ENCODE measurements around the gene OSBPL9. TPM values are rescaled to one million over a fixed set of nuclear protein-coding genes. Genes with fewer than 3 reads are reported as not detected.
"Not testable (repeated sequence)": the region's sequence is repeated elsewhere in the genome, so short reads cannot be mapped to it uniquely, and the experiment has no call there.

The OSBPL9 gene
- total and polyA plus RNA-seq, 2 experiments from 2014 or later: 82.7 to 102 TPM

DNA sequence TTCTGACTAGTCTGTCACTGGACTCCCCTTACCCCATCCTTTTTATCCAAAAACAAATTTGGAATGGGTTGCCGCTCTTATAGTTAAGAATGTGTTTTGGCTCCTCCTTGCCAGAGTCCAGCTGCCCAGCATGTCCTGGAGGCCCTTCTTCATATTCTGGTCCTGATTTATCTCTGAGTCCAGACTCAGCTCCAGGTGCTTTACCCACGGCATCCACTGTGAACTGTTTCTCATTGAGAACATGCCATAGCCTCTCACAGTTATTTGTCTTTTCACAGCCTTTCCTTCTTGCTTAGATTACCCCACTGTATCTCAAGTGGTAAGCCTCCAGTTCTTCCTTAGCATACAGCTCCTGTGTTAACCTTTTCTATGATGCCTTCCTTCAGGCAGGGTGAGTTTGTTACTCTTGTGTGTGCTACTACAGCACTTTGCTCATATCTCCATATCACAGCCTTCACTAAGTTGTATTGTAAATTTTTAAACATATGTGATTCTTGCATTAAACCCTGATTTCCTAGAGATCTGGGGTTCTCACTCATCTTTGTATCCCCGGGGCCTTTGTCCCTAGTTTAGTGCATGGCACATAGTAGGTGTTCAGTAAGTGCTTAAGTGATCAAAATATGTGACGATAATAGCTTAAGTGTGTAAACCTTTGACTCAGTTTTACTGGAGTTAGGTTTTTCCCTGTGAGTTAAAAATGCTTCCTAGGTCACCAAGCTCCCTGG is 116.0 kb downstream of the OSBPL9 start (continued):
- TF ChIP-seq, protein P1, sequence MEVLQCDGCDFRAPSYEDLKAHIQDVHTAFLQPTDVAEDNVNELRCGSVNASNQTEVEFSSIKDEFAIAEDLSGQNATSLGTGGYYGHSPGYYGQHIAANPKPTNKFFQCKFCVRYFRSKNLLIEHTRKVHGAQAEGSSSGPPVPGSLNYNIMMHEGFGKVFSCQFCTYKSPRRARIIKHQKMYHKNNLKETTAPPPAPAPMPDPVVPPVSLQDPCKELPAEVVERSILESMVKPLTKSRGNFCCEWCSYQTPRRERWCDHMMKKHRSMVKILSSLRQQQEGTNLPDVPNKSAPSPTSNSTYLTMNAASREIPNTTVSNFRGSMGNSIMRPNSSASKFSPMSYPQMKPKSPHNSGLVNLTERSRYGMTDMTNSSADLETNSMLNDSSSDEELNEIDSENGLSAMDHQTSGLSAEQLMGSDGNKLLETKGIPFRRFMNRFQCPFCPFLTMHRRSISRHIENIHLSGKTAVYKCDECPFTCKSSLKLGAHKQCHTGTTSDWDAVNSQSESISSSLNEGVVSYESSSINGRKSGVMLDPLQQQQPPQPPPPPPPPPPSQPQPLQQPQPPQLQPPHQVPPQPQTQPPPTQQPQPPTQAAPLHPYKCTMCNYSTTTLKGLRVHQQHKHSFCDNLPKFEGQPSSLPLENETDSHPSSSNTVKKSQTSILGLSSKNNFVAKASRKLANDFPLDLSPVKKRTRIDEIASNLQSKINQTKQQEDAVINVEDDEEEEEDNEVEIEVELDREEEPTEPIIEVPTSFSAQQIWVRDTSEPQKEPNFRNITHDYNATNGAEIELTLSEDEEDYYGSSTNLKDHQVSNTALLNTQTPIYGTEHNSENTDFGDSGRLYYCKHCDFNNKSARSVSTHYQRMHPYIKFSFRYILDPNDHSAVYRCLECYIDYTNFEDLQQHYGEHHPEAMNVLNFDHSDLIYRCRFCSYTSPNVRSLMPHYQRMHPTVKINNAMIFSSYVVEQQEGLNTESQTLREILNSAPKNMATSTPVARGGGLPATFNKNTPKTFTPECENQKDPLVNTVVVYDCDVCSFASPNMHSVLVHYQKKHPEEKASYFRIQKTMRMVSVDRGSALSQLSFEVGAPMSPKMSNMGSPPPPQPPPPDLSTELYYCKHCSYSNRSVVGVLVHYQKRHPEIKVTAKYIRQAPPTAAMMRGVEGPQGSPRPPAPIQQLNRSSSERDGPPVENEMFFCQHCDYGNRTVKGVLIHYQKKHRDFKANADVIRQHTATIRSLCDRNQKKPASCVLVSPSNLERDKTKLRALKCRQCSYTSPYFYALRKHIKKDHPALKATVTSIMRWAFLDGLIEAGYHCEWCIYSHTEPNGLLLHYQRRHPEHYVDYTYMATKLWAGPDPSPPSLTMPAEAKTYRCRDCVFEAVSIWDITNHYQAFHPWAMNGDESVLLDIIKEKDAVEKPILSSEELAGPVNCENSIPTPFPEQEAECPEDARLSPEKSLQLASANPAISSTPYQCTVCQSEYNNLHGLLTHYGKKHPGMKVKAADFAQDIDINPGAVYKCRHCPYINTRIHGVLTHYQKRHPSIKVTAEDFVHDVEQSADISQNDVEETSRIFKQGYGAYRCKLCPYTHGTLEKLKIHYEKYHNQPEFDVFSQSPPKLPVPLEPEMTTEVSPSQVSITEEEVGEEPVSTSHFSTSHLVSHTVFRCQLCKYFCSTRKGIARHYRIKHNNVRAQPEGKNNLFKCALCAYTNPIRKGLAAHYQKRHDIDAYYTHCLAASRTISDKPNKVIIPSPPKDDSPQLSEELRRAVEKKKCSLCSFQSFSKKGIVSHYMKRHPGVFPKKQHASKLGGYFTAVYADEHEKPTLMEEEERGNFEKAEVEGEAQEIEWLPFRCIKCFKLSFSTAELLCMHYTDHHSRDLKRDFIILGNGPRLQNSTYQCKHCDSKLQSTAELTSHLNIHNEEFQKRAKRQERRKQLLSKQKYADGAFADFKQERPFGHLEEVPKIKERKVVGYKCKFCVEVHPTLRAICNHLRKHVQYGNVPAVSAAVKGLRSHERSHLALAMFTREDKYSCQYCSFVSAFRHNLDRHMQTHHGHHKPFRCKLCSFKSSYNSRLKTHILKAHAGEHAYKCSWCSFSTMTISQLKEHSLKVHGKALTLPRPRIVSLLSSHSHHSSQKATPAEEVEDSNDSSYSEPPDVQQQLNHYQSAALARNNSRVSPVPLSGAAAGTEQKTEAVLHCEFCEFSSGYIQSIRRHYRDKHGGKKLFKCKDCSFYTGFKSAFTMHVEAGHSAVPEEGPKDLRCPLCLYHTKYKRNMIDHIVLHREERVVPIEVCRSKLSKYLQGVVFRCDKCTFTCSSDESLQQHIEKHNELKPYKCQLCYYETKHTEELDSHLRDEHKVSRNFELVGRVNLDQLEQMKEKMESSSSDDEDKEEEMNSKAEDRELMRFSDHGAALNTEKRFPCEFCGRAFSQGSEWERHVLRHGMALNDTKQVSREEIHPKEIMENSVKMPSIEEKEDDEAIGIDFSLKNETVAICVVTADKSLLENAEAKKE (CRISPR knock-in tag; IDR thresholded peaks at IDR 0.05): no peak
- TF ChIP-seq, protein P2, sequence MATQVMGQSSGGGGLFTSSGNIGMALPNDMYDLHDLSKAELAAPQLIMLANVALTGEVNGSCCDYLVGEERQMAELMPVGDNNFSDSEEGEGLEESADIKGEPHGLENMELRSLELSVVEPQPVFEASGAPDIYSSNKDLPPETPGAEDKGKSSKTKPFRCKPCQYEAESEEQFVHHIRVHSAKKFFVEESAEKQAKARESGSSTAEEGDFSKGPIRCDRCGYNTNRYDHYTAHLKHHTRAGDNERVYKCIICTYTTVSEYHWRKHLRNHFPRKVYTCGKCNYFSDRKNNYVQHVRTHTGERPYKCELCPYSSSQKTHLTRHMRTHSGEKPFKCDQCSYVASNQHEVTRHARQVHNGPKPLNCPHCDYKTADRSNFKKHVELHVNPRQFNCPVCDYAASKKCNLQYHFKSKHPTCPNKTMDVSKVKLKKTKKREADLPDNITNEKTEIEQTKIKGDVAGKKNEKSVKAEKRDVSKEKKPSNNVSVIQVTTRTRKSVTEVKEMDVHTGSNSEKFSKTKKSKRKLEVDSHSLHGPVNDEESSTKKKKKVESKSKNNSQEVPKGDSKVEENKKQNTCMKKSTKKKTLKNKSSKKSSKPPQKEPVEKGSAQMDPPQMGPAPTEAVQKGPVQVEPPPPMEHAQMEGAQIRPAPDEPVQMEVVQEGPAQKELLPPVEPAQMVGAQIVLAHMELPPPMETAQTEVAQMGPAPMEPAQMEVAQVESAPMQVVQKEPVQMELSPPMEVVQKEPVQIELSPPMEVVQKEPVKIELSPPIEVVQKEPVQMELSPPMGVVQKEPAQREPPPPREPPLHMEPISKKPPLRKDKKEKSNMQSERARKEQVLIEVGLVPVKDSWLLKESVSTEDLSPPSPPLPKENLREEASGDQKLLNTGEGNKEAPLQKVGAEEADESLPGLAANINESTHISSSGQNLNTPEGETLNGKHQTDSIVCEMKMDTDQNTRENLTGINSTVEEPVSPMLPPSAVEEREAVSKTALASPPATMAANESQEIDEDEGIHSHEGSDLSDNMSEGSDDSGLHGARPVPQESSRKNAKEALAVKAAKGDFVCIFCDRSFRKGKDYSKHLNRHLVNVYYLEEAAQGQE (IDR thresholded peaks at IDR 0.05; ENCODE audit: unreplicated experiment): no peak

DNA sequence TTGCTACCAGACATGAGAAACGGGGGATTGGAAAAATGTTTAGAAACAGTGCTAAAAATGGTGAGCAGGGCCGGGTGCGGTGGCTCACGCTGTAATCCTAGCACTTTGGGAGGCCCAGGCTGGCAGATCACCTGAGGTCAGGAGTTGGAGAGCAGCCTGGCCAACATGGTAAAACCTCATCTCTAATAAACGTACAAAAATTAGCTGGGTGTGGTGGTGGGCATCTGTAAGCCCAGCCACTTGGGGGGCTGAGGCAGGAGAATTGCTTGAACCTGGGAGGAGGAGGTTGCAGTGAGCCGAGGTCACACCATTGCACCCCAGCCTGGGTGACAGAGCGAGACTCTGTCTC is 116.5 kb downstream of the OSBPL9 start:
- ATAC-seq; H4K20me1 ChIP-seq (replicated peaks; ENCODE audit: insufficient read depth); H3K4me3 ChIP-seq; DNase-seq (ENCODE audit: low spot score); H3K36me3 Mint-ChIP-seq (ENCODE audit: low read depth); H3K36me3 ChIP-seq (ENCODE audit: insufficient read depth); H3K27me3 ChIP-seq (ENCODE audit: insufficient read depth); H3K9me2 ChIP-seq (ENCODE audit: insufficient read depth); H3K9me3 Mint-ChIP-seq; H3K4me3 Mint-ChIP-seq; H2AFZ ChIP-seq; H3K27me3 Mint-ChIP-seq (ENCODE audit: insufficient read depth, low read depth, poor library complexity); H3F3A ChIP-seq (replicated peaks; ENCODE audit: low read depth); H3K27ac Mint-ChIP-seq: not testable (repeated sequence)
- peak overlapping the region; percentile 3; the same call in 1 of the 2 replicates for H3K4me2 ChIP-seq
- H3K79me2 ChIP-seq (replicated peaks; ENCODE audit: insufficient read depth): peaks cover 85% of the 10 kb centered on the region
- peak overlapping the region; percentile 82; the same call in 1 of the 2 replicates for H3K27ac ChIP-seq (ENCODE audit: low read depth)
- peaks cover 40% of the 10 kb centered on the region for H3K4me1 ChIP-seq (ENCODE audit: insufficient read depth)
- H3K4me1 Mint-ChIP-seq: peaks cover 41% of the 10 kb centered on the region
